Measurements from ENCODE around the gene SCRN3. TPM values are rescaled to one million over a fixed set of nuclear protein-coding genes. Genes with fewer than 3 reads are reported as not detected.

SCRN3 gene
- total RNA-seq, 2 experiments from 2014 or later, result 7.6 to 7.9 TPM

- CTCF ChIA-PET, result no interaction called here
- Mint-ChIP-seq H3K9me3 (no peaks in the 10 kb centered on the region), H3K27me3 (no peaks in the 10 kb centered on the region), H3K27ac (peak overlapping the region; percentile 66), H3K36me3 (ENCODE audit: low read depth) (peaks cover 75% of the 10 kb centered on the region), H3K4me1 (ENCODE audit: low read depth) (peaks cover 79% of the 10 kb centered on the region), H3K4me3 (peak overlapping the region; percentile 60)
- H3K36me3 ChIP-seq (ENCODE audit: insufficient read depth, low read length), result peaks cover 26% of the 10 kb centered on the region
- no peaks in the 10 kb centered on the region for H3K27me3 ChIP-seq (ENCODE audit: control insufficient read depth in 1 of 2, insufficient read depth in 2 of 2, low read length in 2 of 2)
- peaks cover 13% of the 10 kb centered on the region for H3K4me1 ChIP-seq (ENCODE audit: insufficient read depth, low read length)
- TF ChIP-seq, protein P1, sequence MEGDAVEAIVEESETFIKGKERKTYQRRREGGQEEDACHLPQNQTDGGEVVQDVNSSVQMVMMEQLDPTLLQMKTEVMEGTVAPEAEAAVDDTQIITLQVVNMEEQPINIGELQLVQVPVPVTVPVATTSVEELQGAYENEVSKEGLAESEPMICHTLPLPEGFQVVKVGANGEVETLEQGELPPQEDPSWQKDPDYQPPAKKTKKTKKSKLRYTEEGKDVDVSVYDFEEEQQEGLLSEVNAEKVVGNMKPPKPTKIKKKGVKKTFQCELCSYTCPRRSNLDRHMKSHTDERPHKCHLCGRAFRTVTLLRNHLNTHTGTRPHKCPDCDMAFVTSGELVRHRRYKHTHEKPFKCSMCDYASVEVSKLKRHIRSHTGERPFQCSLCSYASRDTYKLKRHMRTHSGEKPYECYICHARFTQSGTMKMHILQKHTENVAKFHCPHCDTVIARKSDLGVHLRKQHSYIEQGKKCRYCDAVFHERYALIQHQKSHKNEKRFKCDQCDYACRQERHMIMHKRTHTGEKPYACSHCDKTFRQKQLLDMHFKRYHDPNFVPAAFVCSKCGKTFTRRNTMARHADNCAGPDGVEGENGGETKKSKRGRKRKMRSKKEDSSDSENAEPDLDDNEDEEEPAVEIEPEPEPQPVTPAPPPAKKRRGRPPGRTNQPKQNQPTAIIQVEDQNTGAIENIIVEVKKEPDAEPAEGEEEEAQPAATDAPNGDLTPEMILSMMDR (IDR thresholded peaks at IDR 0.05), result no peak
- no peak for DNase-seq
- intact Hi-C loops (cut with DNase I, micrococcal nuclease), result no loop called here
- no peak for ATAC-seq (ENCODE audit: poor library complexity)
- H3K27ac ChIP-seq (ENCODE audit: low read depth in 1 of 2, low read length in 2 of 2), result no peak overlapping the region
- H3K4me3 ChIP-seq (ENCODE audit: low read length), result no peak overlapping the region
- POLR2A ChIA-PET, result no interaction called here
- no peaks in the 10 kb centered on the region for H3K9me3 ChIP-seq (ENCODE audit: control insufficient read depth in 1 of 2, insufficient read depth in 1 of 2, low read length in 2 of 2)
These were observed 2.8 kb upstream of the SCRN3 start for GRCh38 chr2:174392706-174393105.

DNA sequence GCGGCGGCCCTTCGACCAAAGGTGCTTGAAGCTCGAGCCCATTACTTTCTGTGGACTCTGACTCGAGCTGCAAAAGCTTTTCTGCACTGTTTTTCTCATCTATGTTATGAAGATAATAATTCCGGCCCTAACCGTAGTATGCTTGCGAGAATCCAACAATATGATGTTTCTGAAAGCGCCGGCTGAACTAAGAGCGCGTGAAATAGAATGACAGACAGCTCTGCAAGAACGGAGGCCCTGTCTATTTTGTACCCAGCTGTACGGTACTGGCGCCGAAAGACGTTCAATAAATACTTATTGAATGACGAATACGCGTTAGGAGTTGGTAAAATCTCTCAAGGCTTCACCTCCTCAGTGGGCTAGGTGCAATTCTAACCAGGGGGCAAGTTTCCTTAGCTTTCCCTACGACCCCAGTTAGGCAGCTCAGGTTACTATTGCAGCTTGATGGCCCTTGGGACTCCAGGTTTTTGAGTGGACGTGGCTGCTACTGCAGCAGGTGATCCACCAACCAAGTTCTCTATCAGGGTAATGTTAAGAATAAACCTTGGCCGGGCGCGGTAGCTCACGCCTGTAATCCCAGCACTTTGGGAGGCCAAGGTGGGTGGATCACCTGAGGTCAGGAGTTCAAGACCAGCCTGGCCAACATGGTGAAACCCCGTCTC is 570 bp downstream of the SCRN3 start:
- peaks cover 62% of the 10 kb centered on the region for H3K4me1 Mint-ChIP-seq (ENCODE audit: low read depth)

DNA sequence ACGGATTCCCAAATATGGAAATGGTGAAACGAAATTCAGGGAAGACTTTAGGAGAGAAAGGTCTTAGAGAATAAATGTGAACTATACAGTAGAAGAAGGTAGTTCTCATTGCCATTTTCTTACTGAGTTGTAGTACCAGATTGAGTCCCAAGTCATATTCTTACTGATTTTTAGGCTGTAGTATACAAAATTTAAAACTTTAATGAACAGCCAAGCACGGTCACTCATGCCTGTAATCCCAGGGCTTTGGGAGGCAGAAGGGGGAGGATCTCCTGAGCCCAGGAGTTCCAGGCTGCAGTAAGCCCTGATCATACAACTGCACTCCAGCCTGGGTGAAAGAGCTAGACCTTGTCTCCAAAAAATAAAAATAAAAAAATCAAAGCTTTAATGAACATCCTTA is 2.2 kb downstream of the SCRN3 start:
- Mint-ChIP-seq H3K4me1 (ENCODE audit: low read depth) (peaks cover 48% of the 10 kb centered on the region), H3K36me3 (ENCODE audit: low read depth) (peaks cover 56% of the 10 kb centered on the region), H3K27ac (no peak overlapping the region), H3K27me3 (no peaks in the 10 kb centered on the region), H3K9me3 (no peaks in the 10 kb centered on the region), H3K4me3 (no peak overlapping the region)
- H3K27me3 ChIP-seq (ENCODE audit: control insufficient read depth in 1 of 2, insufficient read depth in 2 of 2, low read length in 2 of 2), result no peaks in the 10 kb centered on the region
- ATAC-seq (ENCODE audit: poor library complexity) (no peak), DNase-seq (no peak)
- no peak overlapping the region for H3K4me3 ChIP-seq (ENCODE audit: low read length)
- no peaks in the 10 kb centered on the region for H3K9me3 ChIP-seq (ENCODE audit: control insufficient read depth in 1 of 2, insufficient read depth in 1 of 2, low read length in 2 of 2)
- H3K27ac ChIP-seq (ENCODE audit: low read depth in 1 of 2, low read length in 2 of 2), result no peak overlapping the region
- H3K4me1 ChIP-seq (ENCODE audit: insufficient read depth, low read length), result peaks cover 10% of the 10 kb centered on the region
- H3K36me3 ChIP-seq (ENCODE audit: insufficient read depth, low read length), result peaks cover 25% of the 10 kb centered on the region
- ChIA-PET CTCF (no interaction called here), POLR2A (no interaction called here)
- intact Hi-C loops (cut with DNase I, micrococcal nuclease), result loop anchor here in 1 of 2 experiments (5.0 kb wide), 1 partner anchor 150 kb away; the partner anchor contains the start of gene OLA1
- TF ChIP-seq, protein P1 (IDR thresholded peaks at IDR 0.05), result no peak

More for the DNA sequence above, 570 bp downstream of the SCRN3 start:
- Histone ChIP-seq H3K9me3 (ENCODE audit: control insufficient read depth in 1 of 2, insufficient read depth in 1 of 2, low read length in 2 of 2) (no peaks in the 10 kb centered on the region), H3K4me1 (ENCODE audit: insufficient read depth, low read length) (peaks cover 10% of the 10 kb centered on the region), H3K27me3 (ENCODE audit: control insufficient read depth in 1 of 2, insufficient read depth in 2 of 2, low read length in 2 of 2) (no peaks in the 10 kb centered on the region), H3K4me3 (ENCODE audit: low read length) (peak overlapping the region; percentile 88), H3K36me3 (ENCODE audit: insufficient read depth, low read length) (peaks cover 16% of the 10 kb centered on the region), H3K27ac (ENCODE audit: low read depth in 1 of 2, low read length in 2 of 2) (peak overlapping the region; percentile 92 to 96)
- ChIA-PET POLR2A (interaction anchor here (0.6 to 1.4 kb wide), 13 partner anchors 9 to 1900 kb away, joined by 3 to 5 read pairs (median 3); no protein-coding TSS in a partner anchor), CTCF (no interaction called here)
- peak in 5 of 14 experiments; percentile 3 to 54 (median 8) for DNase-seq
- Mint-ChIP-seq H3K27me3 (no peaks in the 10 kb centered on the region), H3K9me3 (no peaks in the 10 kb centered on the region), H3K27ac (peak overlapping the region; percentile 100), H3K4me3 (peak overlapping the region; percentile 100), H3K36me3 (ENCODE audit: low read depth) (peaks cover 54% of the 10 kb centered on the region)
- ATAC-seq (ENCODE audit: poor library complexity), result peak; percentile 54
- intact Hi-C loops (cut with DNase I, micrococcal nuclease), result loop anchor here in 1 of 2 experiments (5.0 kb wide), 1 partner anchor 149 kb away; the partner anchor contains the start of gene OLA1
- TF ChIP-seq, protein P1 (IDR thresholded peaks at IDR 0.05), result no peak
